Measurements from ENCODE around the gene FGGY.

The FGGY gene

DNA sequence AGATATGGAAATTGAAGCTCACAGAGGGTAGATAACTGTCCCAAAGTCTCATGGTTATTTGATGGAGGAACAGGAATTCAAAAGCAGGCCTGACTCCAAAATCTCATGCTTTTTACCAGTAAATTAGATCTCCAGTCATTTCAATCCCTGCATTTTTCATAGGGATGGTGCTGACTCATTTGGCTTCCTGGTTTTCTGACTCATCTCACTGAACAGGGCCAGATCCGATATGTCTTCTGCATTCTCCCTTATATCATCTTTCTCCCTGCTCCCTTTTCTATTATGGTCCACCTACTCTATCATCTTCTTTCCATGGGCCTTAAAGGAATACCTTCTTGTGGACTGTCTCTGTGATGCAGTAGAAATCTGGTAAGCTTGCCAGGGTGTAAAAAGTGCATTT is 187.2 kb downstream of the FGGY start:
- H3K4me3 ChIP-seq (replicated peaks; ENCODE audit: low read depth, low read length), result no peak overlapping the region
- no peaks in the 10 kb centered on the region for H3K36me3 ChIP-seq (ENCODE audit: control insufficient read depth, insufficient read depth, low read length)
- no peaks in the 10 kb centered on the region for H3K27me3 ChIP-seq (replicated peaks; ENCODE audit: control insufficient read depth, insufficient read depth, low read length)
- DNase-seq (ENCODE audit: extremely low read depth, insufficient read length), result no peak
- TF ChIP-seq CTCF (IDR thresholded peaks at IDR 0.05; ENCODE audit: insufficient read depth, low read length, poor library complexity, severe bottlenecking), result no peak

- no peaks in the 10 kb centered on the region for H3K27me3 ChIP-seq (replicated peaks; ENCODE audit: control insufficient read depth, insufficient read depth, low read length)
Measured at GRCh38 chr1:59485171-59485570, 188.3 kb downstream of the FGGY start.

DNA sequence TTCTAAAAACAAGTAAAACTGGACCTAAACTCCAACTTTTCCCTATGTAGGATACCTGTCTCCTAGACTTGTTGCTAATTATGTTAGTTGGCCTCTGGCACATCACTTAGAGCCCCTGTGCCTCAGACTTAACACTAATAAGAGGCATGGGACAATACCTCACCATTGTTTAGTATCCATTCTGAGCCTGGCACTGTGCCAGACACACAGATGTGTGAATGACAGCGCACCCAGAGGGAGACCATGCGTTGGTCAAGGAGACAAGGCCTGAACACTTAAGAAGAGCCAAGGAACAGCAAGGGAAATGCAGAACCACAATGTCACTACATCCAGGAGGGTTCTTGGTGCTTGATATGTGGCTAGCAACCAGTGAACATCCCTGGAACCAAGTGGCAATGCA is 189.1 kb downstream of the FGGY start:
- Histone ChIP-seq H3K36me3 (ENCODE audit: control insufficient read depth, insufficient read depth, low read length) (no peaks in the 10 kb centered on the region), H3K27me3 (replicated peaks; ENCODE audit: control insufficient read depth, insufficient read depth, low read length) (no peaks in the 10 kb centered on the region), H3K4me3 (replicated peaks; ENCODE audit: low read depth, low read length) (no peak overlapping the region)
- TF ChIP-seq CTCF (IDR thresholded peaks at IDR 0.05; ENCODE audit: insufficient read depth, low read length, poor library complexity, severe bottlenecking), result no peak
- DNase-seq (ENCODE audit: extremely low read depth, insufficient read length), result no peak

More at GRCh38 chr1:59485171-59485570, 188.3 kb downstream of the FGGY start:
- Histone ChIP-seq H3K36me3 (ENCODE audit: control insufficient read depth, insufficient read depth, low read length) (no peaks in the 10 kb centered on the region), H3K4me3 (replicated peaks; ENCODE audit: low read depth, low read length) (no peak overlapping the region)
- no peak for DNase-seq (ENCODE audit: extremely low read depth, insufficient read length)
- TF ChIP-seq CTCF (IDR thresholded peaks at IDR 0.05; ENCODE audit: insufficient read depth, low read length, poor library complexity, severe bottlenecking), result no peak

GRCh38 chr1:59486615-59487014 is 189.7 kb downstream of the FGGY start:
- TF ChIP-seq CTCF (IDR thresholded peaks at IDR 0.05; ENCODE audit: insufficient read depth, low read length, poor library complexity, severe bottlenecking), result no peak
- Histone ChIP-seq H3K36me3 (ENCODE audit: control insufficient read depth, insufficient read depth, low read length) (no peaks in the 10 kb centered on the region), H3K4me3 (replicated peaks; ENCODE audit: low read depth, low read length) (no peak overlapping the region), H3K27me3 (replicated peaks; ENCODE audit: control insufficient read depth, insufficient read depth, low read length) (no peaks in the 10 kb centered on the region)
- DNase-seq (ENCODE audit: extremely low read depth, insufficient read length), result no peak

DNA sequence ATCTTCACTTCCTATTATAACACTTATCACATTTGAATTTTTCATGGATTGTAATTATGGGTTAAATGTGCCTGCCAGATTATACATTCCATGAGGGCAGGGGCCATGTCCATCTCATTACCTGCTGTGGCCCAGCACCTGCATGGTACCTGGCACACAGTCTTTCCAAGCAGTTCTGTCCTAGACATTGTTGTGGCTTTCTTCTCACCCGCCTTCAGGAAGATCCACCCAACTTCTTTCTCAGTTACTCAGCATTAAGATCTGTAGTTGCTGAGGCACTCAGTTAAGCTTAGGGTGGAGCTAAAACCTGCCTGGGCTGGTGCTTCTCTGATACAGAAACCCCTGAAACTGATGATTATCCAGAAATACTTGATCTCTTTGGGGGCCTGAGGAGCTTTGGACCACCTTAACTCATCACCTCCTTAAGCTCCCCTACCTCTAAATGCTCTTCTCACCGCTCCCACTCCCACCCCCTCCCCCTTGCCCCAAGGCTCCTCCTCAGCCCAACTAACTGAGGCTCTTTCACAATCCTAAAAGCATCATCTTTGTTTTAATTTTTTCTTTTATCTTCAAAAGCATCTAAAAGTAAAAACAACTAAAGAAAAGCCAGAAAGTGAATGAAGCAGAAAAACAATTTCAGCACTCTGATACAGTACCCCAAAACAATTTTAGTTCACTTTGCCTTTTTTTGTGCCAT is 190.6 kb downstream of the FGGY start:
- DNase-seq (ENCODE audit: extremely low read depth, insufficient read length), result no peak
- no peak overlapping the region for H3K4me3 ChIP-seq (replicated peaks; ENCODE audit: low read depth, low read length)
- TF ChIP-seq CTCF (IDR thresholded peaks at IDR 0.05; ENCODE audit: insufficient read depth, low read length, poor library complexity, severe bottlenecking), result no peak
- no peaks in the 10 kb centered on the region for H3K27me3 ChIP-seq (replicated peaks; ENCODE audit: control insufficient read depth, insufficient read depth, low read length)
- no peaks in the 10 kb centered on the region for H3K36me3 ChIP-seq (ENCODE audit: control insufficient read depth, insufficient read depth, low read length)

DNA sequence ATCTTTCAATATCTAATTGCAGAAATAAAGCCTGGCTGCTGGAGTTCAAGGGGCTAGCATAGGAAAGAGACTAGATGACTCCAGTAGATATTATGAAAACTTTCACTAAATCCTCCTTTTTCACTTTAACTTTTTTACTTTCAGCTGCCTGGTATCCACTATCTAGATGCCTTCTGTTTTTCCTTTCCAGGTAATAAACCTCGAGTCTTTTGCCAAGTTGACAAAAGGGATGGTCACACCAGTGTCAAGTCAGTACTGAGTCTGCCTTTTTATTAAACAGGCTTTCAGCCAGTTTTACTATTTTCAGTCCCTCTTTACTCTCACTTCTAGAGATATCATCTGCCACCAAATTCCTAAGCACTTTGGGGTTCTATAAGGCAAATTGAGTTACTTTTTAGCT is 195.6 kb downstream of the FGGY start:
- Histone ChIP-seq H3K27me3 (replicated peaks; ENCODE audit: control insufficient read depth, insufficient read depth, low read length) (no peaks in the 10 kb centered on the region), H3K4me3 (replicated peaks; ENCODE audit: low read depth, low read length) (no peak overlapping the region), H3K36me3 (ENCODE audit: control insufficient read depth, insufficient read depth, low read length) (no peaks in the 10 kb centered on the region; the same call in 1 of the 2 replicates)
- TF ChIP-seq CTCF (IDR thresholded peaks at IDR 0.05; ENCODE audit: insufficient read depth, low read length, poor library complexity, severe bottlenecking), result no peak
- DNase-seq (ENCODE audit: extremely low read depth, insufficient read length), result no peak

Data from GM06990 (cell line).